ENCODE data around the gene TTLL10. TPM values are rescaled to one million over a fixed set of nuclear protein-coding genes. Genes with fewer than 3 reads are reported as not detected.

The TTLL10 gene
- polyA plus RNA-seq, 1 donor (not counting 4 experiments of a cell fraction or from before 2014, with no cell fraction given): not detected

GRCh38 chr1:1223321-1223720 is 49.6 kb downstream of the TTLL10 start:
- Histone ChIP-seq H2AFZ (ENCODE audit: control insufficient read depth, low read length) (no peak overlapping the region), H3K27me3 (ENCODE audit: control insufficient read depth, extremely low read depth, insufficient read depth, low read length) (no peaks in the 10 kb centered on the region), H4K20me1 (ENCODE audit: control insufficient read depth, extremely low read depth, insufficient read depth, low read length) (peaks cover 5% of the 10 kb centered on the region), H3K4me3 (ENCODE audit: control insufficient read depth in 2 of 3, extremely low read depth in 1 of 3, insufficient read depth in 2 of 3, low read depth in 1 of 3, low read length in 3 of 3) (no peak overlapping the region), H3K9ac (ENCODE audit: control insufficient read depth, extremely low read depth, insufficient read depth, low read length) (no peak overlapping the region), H3K79me2 (ENCODE audit: control insufficient read depth, insufficient read depth, low read length) (peaks cover 39% of the 10 kb centered on the region), H3K9me1 (ENCODE audit: control insufficient read depth, extremely low read depth, insufficient read depth, low read length) (no peaks in the 10 kb centered on the region), H3K27ac (ENCODE audit: control insufficient read depth, insufficient read depth, low read length) (no peak overlapping the region), H3K36me3 (ENCODE audit: control insufficient read depth in 2 of 2, extremely low read depth in 1 of 2, insufficient read depth in 2 of 2, low read length in 2 of 2) (peaks cover 26 to 36% of the 10 kb centered on the region in 2 experiments), H3K4me2 (ENCODE audit: control insufficient read depth, extremely low read depth, insufficient read depth, low read depth, low read length) (no peak overlapping the region), H3K9me3 (ENCODE audit: control insufficient read depth, low read depth, low read length) (no peaks in the 10 kb centered on the region), H3K4me1 (ENCODE audit: control insufficient read depth, extremely low read depth, insufficient read depth, low read length) (no peaks in the 10 kb centered on the region)
- FAIRE-seq (no peak), DNase-seq (ENCODE audit: low read depth, low spot score) (no peak)
- dilution Hi-C loops (cut with MboI; ENCODE audit: extremely low pct_ligation_motif_present, low sequenced_read_pairs): no loop called here
- TF ChIP-seq EZH2 (IDR thresholded peaks at IDR 0.05; ENCODE audit: low read length) (no peak), CTCF (optimal IDR thresholded peaks at IDR 0.05 in 1 of 3, IDR thresholded peaks at IDR 0.05 in 1 of 3, conservative IDR thresholded peaks at IDR 0.05 in 1 of 3; ENCODE audit: extremely low read depth in 1 of 3, insufficient read depth in 2 of 3, low read length in 3 of 3) (no peak)

- no peak overlapping the region for H3K4me2 ChIP-seq (ENCODE audit: control insufficient read depth, extremely low read depth, insufficient read depth, low read depth, low read length)
- H2AFZ ChIP-seq (ENCODE audit: control insufficient read depth, low read length): no peak overlapping the region
- FAIRE-seq (no peak), DNase-seq (ENCODE audit: low read depth, low spot score) (no peak)
- H3K9ac ChIP-seq (ENCODE audit: control insufficient read depth, extremely low read depth, insufficient read depth, low read length): no peak overlapping the region
- H3K79me2 ChIP-seq (ENCODE audit: control insufficient read depth, insufficient read depth, low read length): peaks cover 44% of the 10 kb centered on the region
- H4K20me1 ChIP-seq (ENCODE audit: control insufficient read depth, extremely low read depth, insufficient read depth, low read length): peaks cover 5% of the 10 kb centered on the region
- dilution Hi-C loops (cut with MboI; ENCODE audit: extremely low pct_ligation_motif_present, low sequenced_read_pairs): no loop called here
- no peak for TF ChIP-seq EZH2 (IDR thresholded peaks at IDR 0.05; ENCODE audit: low read length)
- TF ChIP-seq CTCF (optimal IDR thresholded peaks at IDR 0.05 in 1 of 3, IDR thresholded peaks at IDR 0.05 in 1 of 3, conservative IDR thresholded peaks at IDR 0.05 in 1 of 3; ENCODE audit: extremely low read depth in 1 of 3, insufficient read depth in 2 of 3, low read length in 3 of 3): no peak
- H3K36me3 ChIP-seq (ENCODE audit: control insufficient read depth in 2 of 2, extremely low read depth in 1 of 2, insufficient read depth in 2 of 2, low read length in 2 of 2): peaks cover 27 to 37% of the 10 kb centered on the region in 2 experiments
- no peaks in the 10 kb centered on the region for H3K9me3 ChIP-seq (ENCODE audit: control insufficient read depth, low read depth, low read length)
- H3K4me1 ChIP-seq (ENCODE audit: control insufficient read depth, extremely low read depth, insufficient read depth, low read length): no peaks in the 10 kb centered on the region
- H3K9me1 ChIP-seq (ENCODE audit: control insufficient read depth, extremely low read depth, insufficient read depth, low read length): no peaks in the 10 kb centered on the region
- H3K4me3 ChIP-seq (ENCODE audit: control insufficient read depth in 2 of 3, extremely low read depth in 1 of 3, insufficient read depth in 2 of 3, low read depth in 1 of 3, low read length in 3 of 3): no peak overlapping the region
- H3K27ac ChIP-seq (ENCODE audit: control insufficient read depth, insufficient read depth, low read length): no peak overlapping the region
- H3K27me3 ChIP-seq (ENCODE audit: control insufficient read depth, extremely low read depth, insufficient read depth, low read length): no peaks in the 10 kb centered on the region
Observed at GRCh38 chr1:1223891-1224290, 50.2 kb downstream of the TTLL10 start.

Data from keratinocyte (primary cell).